CD4-positive, alpha-beta T cell treated with Interleukin-4 for 1 hour (primary cell): Measurements from ENCODE around the gene LY86.

ENCODE experiments used
- DNase-seq, 2 donors: peaks; one replicate each; pipeline ENCODE4 v3.0.0-alpha.2; 2020 to 2022

Gene LY86

DNA sequence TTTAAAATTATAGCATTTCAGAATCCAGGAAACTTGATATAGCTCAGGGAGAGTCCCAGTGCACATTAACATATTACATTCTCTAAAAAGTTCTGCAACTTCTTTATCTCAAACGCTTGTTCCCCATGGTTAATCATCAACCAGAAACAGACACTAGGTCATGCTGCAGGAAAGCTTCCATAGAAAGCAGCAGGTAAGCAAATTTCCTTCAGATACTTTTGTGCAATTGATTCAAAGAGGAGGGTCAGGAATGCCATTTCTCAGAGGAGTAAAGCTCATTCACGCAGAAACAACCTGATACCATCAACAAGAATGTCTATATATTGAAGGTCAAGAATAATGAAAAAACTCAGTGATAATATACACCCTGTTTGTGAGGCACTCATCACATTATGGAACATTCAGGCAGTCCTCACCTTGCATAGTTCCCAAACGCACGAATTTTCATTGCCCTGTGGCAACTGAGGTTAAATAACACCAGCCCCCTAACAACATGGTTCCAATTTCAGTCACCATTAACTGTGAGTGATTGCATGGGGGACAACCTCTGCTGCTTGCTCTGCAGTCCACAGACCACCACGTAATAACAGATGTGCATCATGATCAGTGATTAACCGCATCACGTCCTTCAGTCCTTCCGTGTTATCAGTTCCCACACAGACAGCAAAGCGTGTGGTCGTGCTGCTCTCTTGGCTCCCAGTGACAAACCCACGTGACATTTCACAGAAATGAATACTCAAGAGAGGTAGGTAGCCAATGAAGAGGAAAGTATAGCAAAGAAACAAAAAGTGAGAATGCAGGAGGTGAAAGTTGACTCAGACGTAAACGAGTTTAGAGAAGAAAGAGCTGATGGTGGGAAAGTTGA is 95.7 kb downstream of the LY86 start:
- DNase-seq, result no peak

DNA sequence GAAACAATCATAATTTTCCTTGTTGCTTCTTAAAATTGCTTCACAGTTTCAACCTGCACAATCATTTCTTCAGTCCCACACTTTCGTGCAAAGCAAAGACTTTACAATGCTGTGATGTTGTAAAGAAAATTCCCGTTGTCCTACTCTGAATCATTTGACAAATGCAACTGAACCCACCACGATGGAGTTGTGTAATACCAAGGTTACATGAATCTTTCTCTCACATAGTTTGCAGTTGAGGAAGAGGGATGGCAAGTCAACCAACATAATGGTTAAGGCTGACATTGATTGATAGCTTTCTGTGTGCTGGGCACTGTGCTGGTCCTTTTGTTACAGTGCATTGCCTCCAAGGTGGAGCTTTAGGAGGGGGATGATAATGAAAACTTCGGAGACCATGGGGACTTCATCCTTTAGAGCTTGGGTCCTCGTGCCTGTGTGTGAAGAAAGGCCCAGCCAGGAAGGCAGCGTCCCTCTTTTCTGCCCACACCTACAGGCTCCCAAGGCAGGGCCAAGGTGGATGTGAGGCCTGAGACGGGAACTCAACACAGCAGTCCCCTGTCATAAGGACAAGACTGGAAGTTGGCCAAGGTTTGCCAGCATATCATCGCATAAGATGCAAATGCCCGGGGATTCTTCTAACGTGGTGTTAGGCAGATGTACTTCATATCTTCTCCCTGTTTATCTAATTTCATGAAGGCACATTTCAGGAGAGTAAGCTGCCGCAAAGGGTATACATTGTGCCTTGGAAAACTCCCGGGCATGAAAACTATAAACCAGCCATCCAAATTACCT is 96.9 kb downstream of the LY86 start:
- DNase-seq, result no peak

DNA sequence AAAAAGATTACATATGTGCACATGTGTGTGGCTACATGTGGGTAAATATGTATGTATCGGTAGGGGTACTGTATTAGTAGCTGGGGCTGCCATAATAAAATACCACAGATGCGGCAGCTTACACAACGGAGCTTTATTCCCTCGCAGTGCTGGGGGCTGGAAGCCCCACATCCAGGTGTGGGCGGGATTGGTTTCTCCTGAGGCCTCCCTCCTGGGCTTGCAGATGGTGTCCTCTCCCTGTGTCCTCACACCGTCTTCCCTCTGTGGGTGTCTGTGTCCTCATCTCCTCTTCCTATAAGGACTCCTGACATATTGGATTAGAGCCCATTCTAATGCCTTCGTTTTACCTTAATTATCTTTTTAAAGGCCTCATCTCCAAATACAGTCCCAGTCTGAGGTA is 97.7 kb downstream of the LY86 start:
- DNase-seq, result no peak

DNA sequence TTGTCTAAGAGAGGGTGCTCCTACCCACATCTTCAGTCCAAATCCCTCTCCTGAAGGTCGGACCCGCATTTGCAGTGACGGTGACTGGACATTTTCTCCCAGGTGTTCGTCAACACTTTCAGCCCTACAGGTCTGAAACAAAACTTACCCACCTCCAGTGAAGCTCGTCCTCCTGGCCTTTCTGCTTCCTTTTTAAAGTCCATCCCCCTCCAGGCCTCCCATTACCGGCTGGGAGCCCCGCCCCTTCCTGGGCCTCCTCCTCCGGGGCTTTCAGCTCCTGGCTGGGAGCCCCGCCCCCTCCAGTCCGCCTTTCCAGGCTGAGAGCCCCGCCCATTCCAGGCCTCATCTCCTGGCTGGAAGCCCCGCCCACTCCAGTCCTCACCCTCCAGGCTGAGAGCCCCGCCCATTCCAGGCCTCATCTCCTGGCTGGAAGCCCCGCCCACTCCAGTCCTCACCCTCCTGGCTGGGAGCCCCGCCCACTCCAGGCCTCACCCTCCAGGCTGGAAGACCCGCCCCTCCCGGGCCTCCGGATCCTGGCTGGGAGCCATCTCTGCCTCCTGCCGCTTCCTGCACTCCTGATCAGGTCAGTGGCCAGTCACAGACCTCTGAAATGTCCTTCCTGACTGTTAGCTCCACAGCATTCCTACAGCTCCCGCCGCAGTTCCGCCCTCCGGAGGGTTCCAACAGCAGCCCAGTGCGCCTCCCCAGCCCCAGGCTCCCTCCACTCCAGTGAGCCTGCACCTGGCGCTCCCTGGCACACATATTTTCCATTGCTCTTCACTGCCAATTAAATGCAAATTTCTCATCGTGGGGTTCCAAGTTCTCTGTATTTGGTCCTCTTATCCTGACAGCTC is 98.5 kb downstream of the LY86 start:
- peak in 1 of 2 donors; percentile 73 for DNase-seq

DNA sequence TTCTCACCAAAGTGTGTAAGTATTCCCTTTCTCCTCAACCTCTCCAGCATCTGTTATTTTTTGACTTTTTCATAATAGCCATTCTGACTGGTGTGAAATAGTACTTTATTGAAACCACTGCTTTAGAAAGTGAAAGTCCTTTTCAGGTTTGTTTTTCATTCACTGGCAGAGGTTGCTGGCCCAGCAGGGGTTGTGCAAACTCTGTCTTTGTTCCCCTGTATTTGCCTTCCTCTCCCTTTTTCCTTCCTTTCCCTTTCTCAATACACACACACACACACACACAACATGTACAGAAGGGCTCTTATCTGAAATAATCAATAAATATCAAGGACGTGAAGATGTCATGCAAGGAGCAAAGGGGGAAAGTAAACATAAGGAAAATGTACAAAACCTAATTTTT is 99.8 kb downstream of the LY86 start:
- no peak for DNase-seq

DNA sequence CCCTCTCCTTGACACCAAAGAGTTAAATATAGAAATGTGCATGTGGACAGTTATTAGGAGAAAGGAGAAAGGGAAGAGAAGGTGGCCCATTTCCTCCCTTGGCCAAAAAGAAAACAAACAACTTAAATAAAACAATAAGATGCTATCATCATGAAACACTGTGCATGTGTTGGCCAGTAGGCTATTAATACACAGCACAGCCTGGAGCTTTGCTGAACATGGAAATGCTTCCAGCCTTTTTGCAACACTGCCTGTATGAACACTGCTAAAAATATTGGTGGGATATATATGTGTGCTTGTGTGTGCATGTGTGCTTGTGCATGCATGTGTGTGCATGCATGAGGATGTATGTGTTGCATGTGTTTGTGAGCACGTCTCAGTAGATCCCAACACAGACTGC is 100.4 kb downstream of the LY86 start:
- no peak for DNase-seq

DNA sequence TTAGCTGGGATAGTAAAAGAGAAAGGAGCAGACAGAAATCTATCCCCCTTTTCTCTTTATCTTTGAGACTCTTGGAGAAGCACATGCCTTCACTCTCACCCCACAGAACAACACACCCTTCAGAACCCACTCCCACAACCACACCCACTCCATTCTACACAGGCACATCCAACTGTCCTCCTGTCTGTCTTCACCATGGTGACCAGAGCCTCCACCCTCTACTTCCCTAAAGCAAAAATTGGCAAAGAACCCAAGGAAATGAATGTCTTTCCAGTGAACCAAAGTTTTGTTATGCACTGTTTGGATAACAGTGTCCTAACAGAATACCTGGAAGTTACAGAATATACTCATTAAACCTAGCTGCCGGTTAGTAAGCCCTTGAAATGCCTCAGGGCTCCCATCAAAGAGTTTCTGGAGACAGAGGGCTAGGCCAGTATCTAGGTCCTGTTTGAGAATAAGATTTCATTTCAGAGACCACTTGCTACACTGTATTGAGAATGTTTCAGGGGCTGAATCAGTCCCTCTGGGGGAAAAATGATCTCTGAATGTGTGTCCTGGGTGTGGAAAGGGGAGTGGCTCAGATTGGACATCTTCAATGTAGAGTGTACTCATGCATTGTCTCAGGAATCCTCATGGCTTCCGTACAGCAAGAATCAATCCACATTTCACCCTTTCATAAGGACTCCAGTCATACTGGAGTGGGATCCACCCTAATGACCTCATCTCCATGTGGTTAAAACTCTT is 101.1 kb downstream of the LY86 start:
- peak in 1 of 2 donors; percentile 32 for DNase-seq

DNA sequence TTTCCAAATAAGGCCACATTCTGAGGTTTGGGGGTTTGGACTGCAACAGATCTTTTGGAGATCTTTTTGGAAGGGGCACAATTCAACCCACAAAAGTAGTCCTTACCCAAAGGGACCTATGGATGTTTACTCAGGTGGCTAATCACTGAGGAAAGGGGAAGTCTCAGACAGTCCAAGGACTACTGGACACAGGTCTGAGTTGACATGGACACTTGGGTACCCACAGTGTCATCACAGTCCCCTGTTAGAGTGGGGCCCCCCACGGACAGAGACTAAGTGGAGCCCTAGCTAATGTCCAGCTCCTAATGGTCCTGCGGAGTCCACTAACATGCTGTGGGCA is 101.6 kb downstream of the LY86 start:
- DNase-seq, result no peak

DNA sequence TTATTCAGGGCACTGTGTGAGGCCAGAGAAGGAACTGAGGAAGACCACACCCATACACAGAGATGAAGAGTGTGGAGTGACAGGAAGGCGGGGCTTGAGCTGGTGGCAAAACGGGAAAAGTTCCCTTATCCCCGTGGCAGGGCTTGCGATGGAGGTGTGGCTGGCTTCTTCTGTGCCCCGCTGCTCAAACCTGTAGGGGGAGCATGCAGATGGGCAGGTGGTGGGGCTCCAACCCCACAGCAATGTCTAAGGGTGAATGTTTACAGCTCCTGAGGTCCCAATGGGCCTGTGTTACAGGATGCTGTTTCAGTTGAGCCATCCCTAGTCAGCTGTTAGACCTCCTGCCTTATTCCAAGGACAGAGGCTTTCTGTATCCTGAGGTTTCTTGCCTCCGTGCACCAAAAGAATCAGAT is 105.9 kb downstream of the LY86 start:
- no peak for DNase-seq

DNA sequence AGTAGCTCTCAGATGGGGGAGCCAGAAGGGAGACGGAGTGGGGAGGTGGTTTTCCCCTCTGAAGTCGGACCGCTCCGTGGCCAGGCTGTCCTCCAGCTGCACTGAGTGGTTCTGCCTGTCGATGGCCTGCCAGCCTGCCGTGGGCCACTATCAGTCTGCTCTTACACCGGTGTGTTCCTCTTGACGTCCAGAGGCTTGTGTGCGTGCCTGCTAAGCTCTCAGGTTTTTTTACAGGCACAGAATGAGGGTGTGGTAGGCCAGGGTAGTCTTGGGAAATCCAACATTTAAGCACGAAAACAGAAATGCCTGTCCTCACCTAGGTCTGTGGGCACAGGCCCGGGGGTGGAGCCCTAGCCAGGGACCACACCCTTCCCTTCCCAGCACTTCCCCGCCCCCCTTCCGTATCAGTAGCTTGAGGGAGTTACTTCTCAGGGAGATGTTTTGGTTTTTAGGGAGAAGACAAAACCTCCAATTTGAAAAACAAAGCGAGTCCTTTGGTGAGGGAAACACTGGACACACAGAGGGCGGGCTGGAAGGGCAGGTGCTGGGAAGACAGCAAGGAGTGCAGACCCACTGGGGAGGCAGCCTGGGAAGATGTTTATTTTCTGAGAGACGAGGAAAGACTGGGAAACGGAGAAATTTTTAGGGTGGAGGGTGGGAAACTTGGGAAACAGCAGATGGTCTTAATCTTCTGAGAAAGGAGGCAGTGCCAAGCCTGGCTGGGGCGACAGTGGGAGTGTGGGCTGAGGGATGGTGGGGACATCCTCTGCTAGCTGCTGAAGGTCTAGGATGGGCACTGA is 106.5 kb downstream of the LY86 start:
- DNase-seq, result no peak

DNA sequence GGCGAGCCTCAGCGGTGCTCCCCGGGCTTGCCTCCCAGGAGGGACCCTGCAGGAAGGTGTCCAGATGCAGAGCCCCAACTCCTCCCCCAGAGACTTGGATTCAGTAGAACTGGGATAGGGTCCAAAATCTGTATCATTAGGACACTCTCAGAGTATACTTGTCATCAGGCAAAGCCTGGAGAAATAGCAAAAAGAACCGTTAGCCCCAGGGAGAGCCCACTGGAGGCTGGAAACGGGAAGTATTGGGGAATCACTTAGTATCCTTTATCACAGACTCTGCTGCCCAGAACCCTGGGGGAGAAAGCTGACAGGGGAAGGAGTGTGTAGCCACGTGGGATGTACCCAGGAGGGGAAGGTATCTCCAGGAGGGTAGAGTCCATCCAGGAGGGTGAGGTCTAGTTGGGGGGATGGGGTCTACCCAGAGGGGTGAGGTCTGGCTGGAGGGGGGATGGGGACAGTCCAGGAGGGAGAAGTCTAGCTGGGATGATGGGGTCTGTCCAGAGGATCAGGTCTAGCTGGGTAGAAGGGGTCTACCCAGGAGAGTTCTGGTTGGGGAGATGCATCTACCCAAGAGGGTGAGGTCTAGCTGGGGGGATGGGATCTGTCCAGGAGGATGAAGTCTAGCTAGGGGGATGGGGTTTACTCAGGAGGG is 107.2 kb downstream of the LY86 start:
- no peak for DNase-seq

DNA sequence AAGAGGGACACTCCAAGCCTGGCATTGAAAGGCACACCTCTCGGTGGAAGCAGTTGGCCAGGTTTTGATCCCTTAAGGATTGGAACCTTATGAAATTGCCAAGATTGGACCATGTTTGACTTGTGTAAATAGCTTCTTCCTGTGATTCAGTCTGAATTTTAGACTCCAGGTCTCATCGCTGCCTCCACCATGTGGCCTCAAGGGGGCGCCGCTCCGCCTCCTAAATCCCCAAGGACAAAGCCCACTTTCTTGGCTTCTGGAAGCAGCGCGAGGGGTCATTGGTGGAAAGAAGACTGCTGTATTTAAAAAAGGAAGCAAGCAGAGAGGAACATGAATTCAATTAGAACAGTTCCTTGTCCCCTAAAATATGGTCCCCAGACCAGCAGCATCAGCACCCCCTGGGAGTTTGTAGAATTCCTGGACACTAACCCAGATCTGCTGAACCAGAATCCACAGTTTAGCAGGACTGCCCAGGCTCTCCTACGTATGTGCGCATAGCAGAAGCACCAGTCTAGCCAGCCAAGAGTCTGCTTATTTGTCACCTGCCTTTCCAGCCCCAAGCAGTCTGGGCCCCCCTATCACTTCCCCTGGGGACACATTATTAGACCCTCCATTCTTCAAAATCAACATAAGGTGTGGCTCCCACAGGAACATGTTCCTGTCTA is 108.5 kb downstream of the LY86 start:
- DNase-seq, result peak in 1 of 2 donors; percentile 45

DNA sequence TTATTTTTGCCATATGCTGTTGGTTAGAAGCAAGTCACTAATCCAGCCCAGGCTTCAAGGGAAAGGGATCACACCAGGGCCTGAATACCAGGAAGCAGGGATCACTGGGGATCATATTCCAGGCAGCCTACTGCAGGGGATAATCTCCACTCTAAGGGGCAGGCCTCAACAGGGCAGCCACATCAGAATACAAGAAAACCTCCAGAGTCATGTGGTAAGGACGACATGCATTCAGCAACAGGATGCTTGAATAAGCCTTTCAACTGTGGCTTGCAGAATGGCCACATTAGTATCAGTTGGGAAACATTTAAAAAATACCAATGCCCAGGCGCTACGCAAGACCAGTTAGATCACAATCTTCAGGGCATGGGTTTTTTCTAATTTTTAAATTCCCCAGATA is 109.1 kb downstream of the LY86 start:
- DNase-seq, result no peak

DNA sequence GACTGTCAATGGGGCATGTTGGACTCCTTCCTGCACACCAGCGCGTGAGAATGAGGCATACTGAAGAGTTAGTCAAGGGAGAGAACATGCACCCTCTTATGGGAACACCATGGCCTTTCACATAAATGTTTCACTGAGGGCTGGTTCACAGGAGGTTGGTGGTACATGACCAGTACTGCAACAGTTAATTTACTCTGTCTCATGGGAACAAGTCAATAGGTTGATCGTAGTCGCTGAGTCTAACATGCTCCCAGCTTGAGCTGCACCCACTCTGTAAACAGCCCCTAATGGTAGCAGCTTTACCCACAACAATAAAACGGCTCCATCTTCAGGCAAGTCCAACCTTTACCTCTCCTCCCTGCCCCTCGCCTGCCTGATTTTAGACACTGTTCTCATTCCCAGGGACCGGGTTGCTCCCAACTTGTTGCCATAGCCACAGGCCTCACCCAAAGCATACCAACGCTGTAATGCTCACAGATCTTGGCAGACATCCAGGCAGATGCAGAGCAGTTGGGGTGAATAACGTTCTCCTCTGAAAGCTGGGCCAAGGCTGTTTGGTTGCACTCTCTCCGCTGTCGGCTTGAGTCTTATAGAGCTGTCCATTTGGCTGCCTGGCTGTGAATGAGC is 111.3 kb downstream of the LY86 start:
- peak in 1 of 2 donors; percentile 45 for DNase-seq

DNA sequence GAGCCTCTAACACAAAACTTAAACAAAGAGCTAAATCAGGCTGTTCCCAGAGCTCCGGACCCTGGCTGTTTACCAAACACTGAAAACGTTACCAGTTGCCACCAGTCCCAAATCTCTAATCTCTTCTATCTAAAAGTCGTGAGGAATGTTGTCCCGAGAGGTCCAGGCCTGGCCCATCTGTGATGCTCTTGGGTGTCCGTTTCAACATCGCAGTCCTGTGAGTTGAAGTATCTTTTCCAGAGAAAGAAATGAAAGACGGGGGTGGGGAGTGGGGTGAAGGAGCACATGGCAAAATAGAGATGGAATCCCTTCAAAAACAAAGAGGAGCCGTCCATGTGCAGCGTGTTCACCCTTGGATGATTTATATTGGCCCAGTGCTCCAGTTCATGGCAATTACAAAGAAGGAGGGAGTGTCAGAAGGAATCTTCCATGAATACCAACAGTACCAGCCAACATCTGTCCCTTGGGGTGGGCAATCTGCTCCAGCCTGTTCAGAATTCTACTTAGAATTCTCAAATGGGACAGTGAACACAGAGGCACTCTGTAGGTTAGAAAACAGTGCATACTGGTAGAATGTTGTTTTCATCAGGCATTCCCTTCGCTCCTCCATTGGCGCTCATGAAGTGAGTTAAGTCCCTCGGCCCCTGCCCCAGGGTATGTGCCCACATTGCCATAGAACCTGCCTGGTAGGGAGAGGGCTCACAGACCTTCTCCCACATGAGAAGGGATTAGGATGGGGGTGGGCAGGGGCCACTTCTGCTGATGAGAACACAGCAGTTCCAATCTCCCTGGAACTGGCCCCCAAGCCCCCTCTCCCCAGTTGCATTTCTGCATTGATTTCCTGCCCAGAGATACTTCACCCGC is 112.1 kb downstream of the LY86 start:
- DNase-seq, result no peak

DNA sequence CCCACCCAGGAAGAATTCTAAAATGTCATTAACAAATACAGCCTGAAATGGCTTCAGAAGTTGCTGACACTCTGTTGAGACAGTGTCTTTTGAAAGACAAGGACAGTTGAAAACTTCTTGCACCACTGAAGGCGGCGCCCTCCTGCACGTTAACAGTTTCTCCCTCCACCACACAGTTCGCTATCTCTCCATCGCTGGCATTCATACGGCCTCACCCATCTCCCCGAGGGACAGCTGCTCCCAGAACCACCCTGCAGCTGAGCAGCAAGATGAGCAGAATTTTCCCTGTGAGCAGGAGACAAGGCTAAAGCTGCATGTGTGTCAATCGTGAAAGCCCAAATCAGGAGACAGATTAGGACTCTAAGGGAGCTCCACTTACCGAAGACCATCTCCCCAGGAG is 113.3 kb downstream of the LY86 start:
- DNase-seq, result no peak

DNA sequence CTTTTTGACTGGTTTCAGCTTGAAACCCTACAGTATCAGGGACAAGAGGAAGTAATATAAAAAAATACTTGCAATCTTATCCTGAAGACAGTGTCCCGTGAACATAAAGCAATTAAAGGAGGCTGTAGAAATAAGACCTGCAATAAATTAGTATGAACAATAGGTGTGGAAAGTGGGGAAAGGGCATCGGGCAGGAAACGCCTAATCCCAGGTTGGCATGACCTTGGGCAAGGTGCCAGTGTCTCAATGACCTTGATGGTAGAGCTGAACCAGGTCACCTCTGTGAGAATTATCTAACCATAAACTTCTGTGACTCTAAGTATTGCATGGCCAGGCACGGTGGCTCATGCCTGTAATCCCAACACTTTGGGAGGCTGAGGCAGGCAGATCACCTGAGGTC is 115.2 kb downstream of the LY86 start:
- no peak for DNase-seq
